Liver (tissue), 9 donors: ENCODE results near the gene SMIM36. TPM values are rescaled to one million over a fixed set of nuclear protein-coding genes. Genes with fewer than 3 reads are reported as not detected.

ENCODE experiments used
- DNase-seq: peaks from one replicate; pipeline ENCODE4 v3.0.0-alpha.2; 2017; ENCODE audit warnings: low spot score
- H3K27ac ChIP-seq, 2 donors: one replicate each; pipeline ENCODE4 v1.7.0; 2013; ENCODE audit warnings: inconsistent platforms in 2 of 2, low read length in 2 of 2, control low read depth in 1 of 2, low read depth in 1 of 2, mild to moderate bottlenecking in 1 of 2
- H3K27me3 ChIP-seq, 4 donors: one replicate each; pipeline versions ENCODE4 v1.6.1 to v1.7.0; 2013; ENCODE audit warnings: low read length in 3 of 4, inconsistent platforms in 1 of 4, mild to moderate bottlenecking in 1 of 4, moderate library complexity in 1 of 4; ENCODE audit not compliant: control insufficient read depth in 4 of 4, insufficient read depth in 4 of 4
- H3K36me3 ChIP-seq, 4 donors: one replicate each; pipeline versions ENCODE4 v1.6.1 to v1.7.0; 2013; ENCODE audit warnings: low read length in 3 of 4, mild to moderate bottlenecking in 3 of 4, low read depth in 1 of 4, moderate library complexity in 1 of 4; ENCODE audit not compliant: control insufficient read depth in 4 of 4, insufficient read depth in 3 of 4
- H3K4me1 ChIP-seq, 4 donors: one replicate each; pipeline versions ENCODE4 v1.6.1 to v1.7.0; 2013; ENCODE audit warnings: low read length in 3 of 4, mild to moderate bottlenecking in 3 of 4, moderate library complexity in 1 of 4; ENCODE audit not compliant: control insufficient read depth in 4 of 4, insufficient read depth in 4 of 4
- H3K4me3 ChIP-seq, 3 donors: one replicate each; pipeline versions ENCODE4 v1.6.1 to v1.7.0; 2013; ENCODE audit warnings: low read length in 3 of 3, control low read depth in 1 of 3, low read depth in 1 of 3, mild to moderate bottlenecking in 1 of 3
- H3K9ac ChIP-seq, 2 donors: one replicate each; pipeline ENCODE4 v1.7.0; 2013; ENCODE audit warnings: low read length in 2 of 2, mild to moderate bottlenecking in 2 of 2, moderate library complexity in 2 of 2, control low read depth in 1 of 2, low read depth in 1 of 2
- H3K9me3 ChIP-seq, 4 donors: one replicate each; pipeline versions ENCODE4 v1.6.1 to v1.7.0; 2013; ENCODE audit warnings: low read length in 3 of 4; ENCODE audit not compliant: control insufficient read depth in 4 of 4
- EGR1 ChIP-seq, 2 donors: IDR thresholded peaks; 2 replicates each; pipeline ENCODE4 v1.6.1; 2016 to 2018; ENCODE audit warnings: antibody characterized with exemption in 2 of 2, low read depth in 2 of 2
- FOXA2 ChIP-seq: IDR thresholded peaks from 2 replicates; pipeline ENCODE4 v1.6.1; 2016; ENCODE audit warnings: antibody characterized with exemption
- GABPA ChIP-seq, 2 donors: IDR thresholded peaks in 1 of 2; conservative IDR thresholded peaks in 1 of 2; 2 replicates each; pipeline ENCODE4 v1.6.1; 2016; ENCODE audit warnings: antibody characterized with exemption in 2 of 2, mild to moderate bottlenecking in 1 of 2, moderate library complexity in 1 of 2
- HNF4A ChIP-seq, 2 donors: conservative IDR thresholded peaks; 2 replicates each; pipeline ENCODE4 v1.6.1; 2016; ENCODE audit warnings: antibody characterized with exemption in 2 of 2, mild to moderate bottlenecking in 2 of 2
- HNF4G ChIP-seq: IDR thresholded peaks from 2 replicates; pipeline ENCODE4 v1.6.1; 2016; ENCODE audit warnings: antibody characterized with exemption
- JUND ChIP-seq, 2 donors: IDR thresholded peaks; 2 replicates each; pipeline ENCODE4 v1.6.1; 2016; ENCODE audit warnings: antibody characterized with exemption in 2 of 2
- NR2F2 ChIP-seq: IDR thresholded peaks from 2 replicates; pipeline ENCODE4 v1.6.1; 2016; ENCODE audit warnings: antibody characterized with exemption
- RAD21 ChIP-seq, 2 donors: IDR thresholded peaks; 2 replicates each; pipeline ENCODE4 v1.6.1; 2016; ENCODE audit warnings: antibody characterized with exemption in 2 of 2, mild to moderate bottlenecking in 2 of 2
- RXRA ChIP-seq, 2 donors: IDR thresholded peaks; 2 replicates each; pipeline ENCODE4 v1.6.1; 2017 to 2018; ENCODE audit warnings: antibody characterized with exemption in 2 of 2, mild to moderate bottlenecking in 1 of 2
- TAF1 ChIP-seq: conservative IDR thresholded peaks from 2 replicates; pipeline ENCODE4 v1.6.1; 2016; ENCODE audit warnings: antibody characterized with exemption, mild to moderate bottlenecking
- YY1 ChIP-seq: IDR thresholded peaks from 2 replicates; pipeline ENCODE4 v1.6.1; 2016; ENCODE audit warnings: antibody characterized with exemption, mild to moderate bottlenecking
- WGBS: extraction: QIAGEN DNeasy Blood & Tissue Kit; methylation state at CpG from one replicate; pipeline ENCODE4 v1.1.7; 2013; 5-methylcytosine and 5-hydroxymethylcytosine counted together
- polyA plus RNA-seq, 2 donors: library from polyadenylated mRNA; stranded (reverse) in 1 of 2; unstranded in 1 of 2; fragments of 200-250 nt in 1 of 2; fragments of >200 nt in 1 of 2; fragmentation: Nextera tagmentation in 1 of 2; extraction: Ambion mirVana in 1 of 2; gene quantifications; one replicate each; pipeline versions ENCODE4 v1.2.1 to v1.2.3, GENCODE V29; 2013 to 2015
- total RNA-seq, 2 donors: library from RNA; depleted of rRNA; stranded (reverse); fragments of >200 nt; gene quantifications; one replicate each; pipeline ENCODE4 v1.2.3, GENCODE V29; 2014
- TF ChIP-seq, protein P1 (sequence below): IDR thresholded peaks from 2 replicates; pipeline ENCODE4 v1.6.1; 2016; ENCODE audit warnings: antibody characterized with exemption
- TF ChIP-seq, protein P2 (sequence below): IDR thresholded peaks from 2 replicates; pipeline ENCODE4 v1.6.1; 2016; ENCODE audit warnings: antibody characterized with exemption
- TF ChIP-seq, protein P3 (sequence below): IDR thresholded peaks from 2 replicates; pipeline ENCODE4 v1.6.1; 2016; ENCODE audit warnings: antibody characterized with exemption
- TF ChIP-seq, protein P4 (sequence below): IDR thresholded peaks from 2 replicates; pipeline ENCODE4 v1.6.1; 2016; ENCODE audit warnings: antibody characterized with exemption, mild to moderate bottlenecking
- TF ChIP-seq, protein P5 (sequence below): fragments of 150-350 bp; IDR thresholded peaks from 2 replicates; pipeline ENCODE4 v1.5.1; 2017; ENCODE audit warnings: improper control_type of control experiment, low read depth, low read length; ENCODE audit not compliant: missing input control
- donor health status: healthy.
- donor health status: healthy.
- donor health status: healthy.
- donor health status: healthy.
- donor health status: healthy.

Gene SMIM36
- total and polyA plus RNA-seq, 4 donors, result not detected

DNA sequence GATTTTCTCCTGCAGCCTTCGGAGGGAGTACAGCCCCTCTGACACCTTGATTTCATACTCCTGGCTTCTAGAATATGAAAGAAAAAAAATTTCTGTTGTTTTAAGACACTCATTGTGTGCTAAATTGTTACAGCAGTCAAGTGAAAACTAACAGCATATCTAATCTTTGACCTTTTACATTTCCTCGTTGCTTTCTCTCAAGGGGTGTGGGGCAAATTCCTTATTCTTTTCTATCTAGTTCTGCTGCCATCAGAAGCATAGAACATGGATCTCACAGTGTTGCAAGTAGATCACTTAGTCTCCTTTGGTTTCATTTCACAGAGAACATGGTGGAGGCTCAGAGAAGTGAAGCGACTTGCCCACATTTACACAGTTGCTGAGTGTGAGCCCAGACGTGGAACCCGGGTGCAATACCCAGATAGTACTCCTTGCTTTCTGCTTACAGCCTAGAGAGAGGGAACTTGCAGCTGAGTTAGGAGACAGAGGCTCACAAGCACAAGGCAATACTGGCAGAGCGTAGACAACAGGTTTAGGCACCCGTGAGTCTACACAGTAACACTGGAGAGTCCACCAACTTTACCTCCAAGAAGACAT lies 60.9 kb downstream of the SMIM36 start:
- no peak overlapping the region for H3K27ac ChIP-seq

DNA sequence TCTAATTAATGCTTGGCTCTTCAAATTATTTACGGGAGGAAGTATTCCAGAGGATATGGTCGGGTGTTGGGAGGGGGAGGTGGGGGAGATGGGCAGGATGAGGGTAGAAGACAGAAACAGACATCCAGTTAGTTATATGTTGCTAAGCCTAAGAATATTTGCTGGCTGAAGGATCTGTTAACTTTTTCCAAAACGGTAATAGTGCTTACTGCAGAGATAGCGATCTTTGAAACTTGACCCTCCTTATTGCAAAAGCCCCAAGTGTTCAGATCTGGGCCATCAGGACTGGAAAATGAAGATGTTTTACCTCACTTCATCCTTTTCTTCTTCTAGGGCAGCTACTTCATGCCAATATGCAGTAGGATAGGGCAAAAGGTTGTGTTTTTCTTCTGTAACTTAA lies 62.6 kb downstream of the SMIM36 start:
- no peak overlapping the region for H3K27ac ChIP-seq
- H3K36me3 ChIP-seq, result no peaks in the 10 kb centered on the region
- H3K4me3 ChIP-seq, result no peak overlapping the region
- peaks cover 11 to 34% (median 22%) of the 10 kb centered on the region in 4 donors for H3K4me1 ChIP-seq
- TF ChIP-seq NR2F2 (no peak), GABPA (IDR thresholded peaks at IDR 0.05 in 1 of 2, conservative IDR thresholded peaks at IDR 0.05 in 1 of 2) (no peak), HNF4G (no peak), RAD21 (IDR thresholded peaks at IDR 0.05) (no peak), HNF4A (conservative IDR thresholded peaks at IDR 0.05) (peak; percentile 11 to 34), RXRA (IDR thresholded peaks at IDR 0.05) (peak in 1 of 2 donors; percentile 15), FOXA2 (no peak)
- TF ChIP-seq, protein P1, sequence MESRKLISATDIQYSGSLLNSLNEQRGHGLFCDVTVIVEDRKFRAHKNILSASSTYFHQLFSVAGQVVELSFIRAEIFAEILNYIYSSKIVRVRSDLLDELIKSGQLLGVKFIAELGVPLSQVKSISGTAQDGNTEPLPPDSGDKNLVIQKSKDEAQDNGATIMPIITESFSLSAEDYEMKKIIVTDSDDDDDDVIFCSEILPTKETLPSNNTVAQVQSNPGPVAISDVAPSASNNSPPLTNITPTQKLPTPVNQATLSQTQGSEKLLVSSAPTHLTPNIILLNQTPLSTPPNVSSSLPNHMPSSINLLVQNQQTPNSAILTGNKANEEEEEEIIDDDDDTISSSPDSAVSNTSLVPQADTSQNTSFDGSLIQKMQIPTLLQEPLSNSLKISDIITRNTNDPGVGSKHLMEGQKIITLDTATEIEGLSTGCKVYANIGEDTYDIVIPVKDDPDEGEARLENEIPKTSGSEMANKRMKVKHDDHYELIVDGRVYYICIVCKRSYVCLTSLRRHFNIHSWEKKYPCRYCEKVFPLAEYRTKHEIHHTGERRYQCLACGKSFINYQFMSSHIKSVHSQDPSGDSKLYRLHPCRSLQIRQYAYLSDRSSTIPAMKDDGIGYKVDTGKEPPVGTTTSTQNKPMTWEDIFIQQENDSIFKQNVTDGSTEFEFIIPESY, result no peak
- TF ChIP-seq, protein P2, sequence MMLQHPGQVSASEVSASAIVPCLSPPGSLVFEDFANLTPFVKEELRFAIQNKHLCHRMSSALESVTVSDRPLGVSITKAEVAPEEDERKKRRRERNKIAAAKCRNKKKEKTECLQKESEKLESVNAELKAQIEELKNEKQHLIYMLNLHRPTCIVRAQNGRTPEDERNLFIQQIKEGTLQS, result no peak
- TF ChIP-seq, protein P3, sequence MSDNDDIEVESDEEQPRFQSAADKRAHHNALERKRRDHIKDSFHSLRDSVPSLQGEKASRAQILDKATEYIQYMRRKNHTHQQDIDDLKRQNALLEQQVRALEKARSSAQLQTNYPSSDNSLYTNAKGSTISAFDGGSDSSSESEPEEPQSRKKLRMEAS, result no peak
- TF ChIP-seq, protein P4, sequence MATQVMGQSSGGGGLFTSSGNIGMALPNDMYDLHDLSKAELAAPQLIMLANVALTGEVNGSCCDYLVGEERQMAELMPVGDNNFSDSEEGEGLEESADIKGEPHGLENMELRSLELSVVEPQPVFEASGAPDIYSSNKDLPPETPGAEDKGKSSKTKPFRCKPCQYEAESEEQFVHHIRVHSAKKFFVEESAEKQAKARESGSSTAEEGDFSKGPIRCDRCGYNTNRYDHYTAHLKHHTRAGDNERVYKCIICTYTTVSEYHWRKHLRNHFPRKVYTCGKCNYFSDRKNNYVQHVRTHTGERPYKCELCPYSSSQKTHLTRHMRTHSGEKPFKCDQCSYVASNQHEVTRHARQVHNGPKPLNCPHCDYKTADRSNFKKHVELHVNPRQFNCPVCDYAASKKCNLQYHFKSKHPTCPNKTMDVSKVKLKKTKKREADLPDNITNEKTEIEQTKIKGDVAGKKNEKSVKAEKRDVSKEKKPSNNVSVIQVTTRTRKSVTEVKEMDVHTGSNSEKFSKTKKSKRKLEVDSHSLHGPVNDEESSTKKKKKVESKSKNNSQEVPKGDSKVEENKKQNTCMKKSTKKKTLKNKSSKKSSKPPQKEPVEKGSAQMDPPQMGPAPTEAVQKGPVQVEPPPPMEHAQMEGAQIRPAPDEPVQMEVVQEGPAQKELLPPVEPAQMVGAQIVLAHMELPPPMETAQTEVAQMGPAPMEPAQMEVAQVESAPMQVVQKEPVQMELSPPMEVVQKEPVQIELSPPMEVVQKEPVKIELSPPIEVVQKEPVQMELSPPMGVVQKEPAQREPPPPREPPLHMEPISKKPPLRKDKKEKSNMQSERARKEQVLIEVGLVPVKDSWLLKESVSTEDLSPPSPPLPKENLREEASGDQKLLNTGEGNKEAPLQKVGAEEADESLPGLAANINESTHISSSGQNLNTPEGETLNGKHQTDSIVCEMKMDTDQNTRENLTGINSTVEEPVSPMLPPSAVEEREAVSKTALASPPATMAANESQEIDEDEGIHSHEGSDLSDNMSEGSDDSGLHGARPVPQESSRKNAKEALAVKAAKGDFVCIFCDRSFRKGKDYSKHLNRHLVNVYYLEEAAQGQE, result no peak
- H3K9ac ChIP-seq, result no peak overlapping the region
- DNase-seq, result no peak
- 56% methylated on average over 4 of the region's 4 CpGs for WGBS
- no peaks in the 10 kb centered on the region for H3K27me3 ChIP-seq
- no peaks in the 10 kb centered on the region for H3K9me3 ChIP-seq

More for the DNA sequence above, 60.9 kb downstream of the SMIM36 start:
- no peak overlapping the region for H3K4me3 ChIP-seq
- no peak for DNase-seq
- TF ChIP-seq, protein P1, result no peak
- TF ChIP-seq YY1 (no peak), EGR1 (IDR thresholded peaks at IDR 0.05; ENCODE audit: low read depth in 2 of 2) (no peak), JUND (IDR thresholded peaks at IDR 0.05) (no peak), GABPA (IDR thresholded peaks at IDR 0.05 in 1 of 2, conservative IDR thresholded peaks at IDR 0.05 in 1 of 2) (no peak), TAF1 (no peak), NR2F2 (no peak), RAD21 (IDR thresholded peaks at IDR 0.05) (no peak)
- TF ChIP-seq, protein P5, sequence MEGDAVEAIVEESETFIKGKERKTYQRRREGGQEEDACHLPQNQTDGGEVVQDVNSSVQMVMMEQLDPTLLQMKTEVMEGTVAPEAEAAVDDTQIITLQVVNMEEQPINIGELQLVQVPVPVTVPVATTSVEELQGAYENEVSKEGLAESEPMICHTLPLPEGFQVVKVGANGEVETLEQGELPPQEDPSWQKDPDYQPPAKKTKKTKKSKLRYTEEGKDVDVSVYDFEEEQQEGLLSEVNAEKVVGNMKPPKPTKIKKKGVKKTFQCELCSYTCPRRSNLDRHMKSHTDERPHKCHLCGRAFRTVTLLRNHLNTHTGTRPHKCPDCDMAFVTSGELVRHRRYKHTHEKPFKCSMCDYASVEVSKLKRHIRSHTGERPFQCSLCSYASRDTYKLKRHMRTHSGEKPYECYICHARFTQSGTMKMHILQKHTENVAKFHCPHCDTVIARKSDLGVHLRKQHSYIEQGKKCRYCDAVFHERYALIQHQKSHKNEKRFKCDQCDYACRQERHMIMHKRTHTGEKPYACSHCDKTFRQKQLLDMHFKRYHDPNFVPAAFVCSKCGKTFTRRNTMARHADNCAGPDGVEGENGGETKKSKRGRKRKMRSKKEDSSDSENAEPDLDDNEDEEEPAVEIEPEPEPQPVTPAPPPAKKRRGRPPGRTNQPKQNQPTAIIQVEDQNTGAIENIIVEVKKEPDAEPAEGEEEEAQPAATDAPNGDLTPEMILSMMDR, result no peak
- TF ChIP-seq, protein P3, result no peak
- TF ChIP-seq, protein P2, result no peak
- H3K9me3 ChIP-seq, result no peaks in the 10 kb centered on the region
- H3K4me1 ChIP-seq, result peaks cover 9 to 37% (median 22%) of the 10 kb centered on the region in 4 donors
- no peaks in the 10 kb centered on the region for H3K27me3 ChIP-seq
- H3K36me3 ChIP-seq, result no peaks in the 10 kb centered on the region
- no peak overlapping the region for H3K9ac ChIP-seq
- WGBS, result 80% methylated on average over 7 of the region's 7 CpGs
